GM23338 (cell line): Measurements from ENCODE around the gene KCNN3. TPM values are rescaled to one million over a fixed set of nuclear protein-coding genes. Genes with fewer than 3 reads are reported as not detected.

ENCODE experiments used
- ATAC-seq: fragments of 200-7000 bp; cut with Tn5 transposase; 3 replicates; pipeline ENCODE4 v1.9.1; 2020
- DNase-seq: peaks from one replicate; pipeline ENCODE4 v3.0.0-alpha.2; 2015; ENCODE audit warnings: low spot score
- H2AFZ ChIP-seq: fragments of 200-600 bp; sonication (generic); 2 replicates; pipeline ENCODE4 v1.8.0; 2016; ENCODE audit warnings: antibody characterized with exemption, mild to moderate bottlenecking, moderate library complexity
- H3F3A ChIP-seq: fragments of 200-600 bp; sonication (generic); replicated peaks from 2 replicates; pipeline ENCODE4 v1.8.0; 2017; ENCODE audit warnings: antibody characterized with exemption, mixed run types, low read depth
- H3K27ac ChIP-seq: fragments of 200-600 bp; sonication (generic); 2 replicates; pipeline ENCODE4 v1.6.1; 2016; ENCODE audit warnings: low read depth
- H3K27me3 ChIP-seq: fragments of 200-600 bp; sonication (generic); 2 replicates; pipeline ENCODE4 v1.8.0; 2016; ENCODE audit warnings: mild to moderate bottlenecking, mixed run types, moderate library complexity; ENCODE audit not compliant: insufficient read depth
- H3K36me3 ChIP-seq: fragments of 200-600 bp; sonication (generic); 2 replicates; pipeline ENCODE4 v1.8.0; 2016; ENCODE audit warnings: mild to moderate bottlenecking; ENCODE audit not compliant: insufficient read depth
- H3K4me1 ChIP-seq: fragments of 200-600 bp; sonication (generic); 2 replicates; pipeline ENCODE4 v1.8.0; 2016; ENCODE audit warnings: mild to moderate bottlenecking, moderate library complexity; ENCODE audit not compliant: insufficient read depth
- H3K4me2 ChIP-seq: fragments of 200-600 bp; sonication (generic); 2 replicates; pipeline ENCODE4 v1.7.1; 2017; ENCODE audit warnings: mixed run types
- H3K4me3 ChIP-seq: fragments of 200-600 bp; sonication (generic); 2 replicates; pipeline ENCODE4 v1.6.1; 2016; ENCODE audit warnings: mixed run types
- H3K79me2 ChIP-seq: fragments of 200-600 bp; sonication (generic); replicated peaks from 2 replicates; pipeline ENCODE4 v1.8.0; 2017; ENCODE audit warnings: mild to moderate bottlenecking; ENCODE audit not compliant: insufficient read depth
- H3K9me2 ChIP-seq: fragments of 200-600 bp; sonication (generic); 2 replicates; pipeline ENCODE4 v1.8.0; 2017; ENCODE audit not compliant: insufficient read depth
- H4K20me1 ChIP-seq: fragments of 200-600 bp; sonication (generic); replicated peaks from 2 replicates; pipeline ENCODE4 v1.8.0; 2017; ENCODE audit warnings: mild to moderate bottlenecking; ENCODE audit not compliant: insufficient read depth
- H3K27ac Mint-ChIP-seq: 2 replicates; pipeline ENCODE4 v1.8.0; 2020; ENCODE audit warnings: inconsistent platforms, mild to moderate bottlenecking, moderate library complexity, mixed read lengths
- H3K27me3 Mint-ChIP-seq: 3 replicates; pipeline ENCODE4 v1.8.0; 2022; ENCODE audit warnings: low read depth, mild to moderate bottlenecking, moderate library complexity, mixed read lengths, inconsistent platforms; ENCODE audit not compliant: insufficient read depth, poor library complexity
- H3K36me3 Mint-ChIP-seq: 3 replicates; pipeline ENCODE4 v1.8.0; 2021; ENCODE audit warnings: low read depth, mild to moderate bottlenecking, inconsistent platforms, moderate library complexity, mixed read lengths
- H3K4me1 Mint-ChIP-seq: 3 replicates; pipeline ENCODE4 v1.8.0; 2020; ENCODE audit warnings: mild to moderate bottlenecking, inconsistent platforms, mixed read lengths
- H3K4me3 Mint-ChIP-seq: 3 replicates; pipeline ENCODE4 v1.8.0; 2021; ENCODE audit warnings: moderate library complexity, mild to moderate bottlenecking, inconsistent platforms, mixed read lengths
- H3K9me3 Mint-ChIP-seq: 3 replicates; pipeline ENCODE4 v1.8.0; 2020; ENCODE audit warnings: moderate library complexity, mild to moderate bottlenecking, inconsistent platforms, mixed read lengths
- CREB1 ChIP-seq: fragments of 250-450 bp; sonication (Bioruptor Pico); IDR thresholded peaks from 2 replicates; pipeline ENCODE4 v1.5.0; 2020; ENCODE audit warnings: low read depth, mild to moderate bottlenecking, moderate library complexity
- EZH2phosphoT487 ChIP-seq: fragments of 200-600 bp; sonication (generic); IDR thresholded peaks from one replicate; pipeline ENCODE4 v1.8.1; 2018; ENCODE audit warnings: antibody characterized with exemption; ENCODE audit not compliant: unreplicated experiment
- JUNB ChIP-seq: IDR thresholded peaks from one replicate; pipeline ENCODE4 v1.6.1; 2016; ENCODE audit warnings: antibody characterized with exemption; ENCODE audit not compliant: unreplicated experiment
- REST ChIP-seq: IDR thresholded peaks from one replicate; pipeline ENCODE4 v1.6.1; 2018; ENCODE audit warnings: antibody characterized with exemption; ENCODE audit not compliant: unreplicated experiment
- STAT1 ChIP-seq: IDR thresholded peaks from one replicate; pipeline ENCODE4 v1.6.1; 2016; ENCODE audit warnings: antibody characterized with exemption; ENCODE audit not compliant: unreplicated experiment
- ZNF331 ChIP-seq: fragments of 250-450 bp; sonication (Bioruptor Pico); IDR thresholded peaks from 2 replicates; pipeline ENCODE4 v1.5.0; 2020; ENCODE audit warnings: low read depth, mild to moderate bottlenecking, moderate library complexity
- ZNF462 ChIP-seq: fragments of 250-450 bp; sonication (Bioruptor Pico); IDR thresholded peaks from 2 replicates; pipeline ENCODE4 v1.5.0; 2020; ENCODE audit warnings: mild to moderate bottlenecking, moderate library complexity
- polyA plus RNA-seq: library from polyadenylated mRNA; unstranded; fragments of >200 nt; fragmentation: Nextera tagmentation; extraction: Ambion mirVana; gene quantifications from 2 replicates; pipeline ENCODE4 v1.2.1, GENCODE V29; 2016
- total RNA-seq: library from RNA; depleted of rRNA; stranded (reverse); fragments of >200 nt; shearing (Covaris generic); gene quantifications from 2 replicates; pipeline ENCODE4 v1.2.3, GENCODE V29; 2014
- TF ChIP-seq, protein P1 (sequence below), 2 experiments: fragments of 200-600 bp in 1 of 2; sonication (generic) in 1 of 2; conservative IDR thresholded peaks; 2 replicates each; pipeline versions ENCODE4 v1.5.1 to v1.6.1; 2016 to 2017; ENCODE audit warnings: antibody characterized with exemption in 2 of 2, low read depth in 2 of 2, mild to moderate bottlenecking in 2 of 2, moderate library complexity in 1 of 2
- TF ChIP-seq, protein P2 (sequence below): IDR thresholded peaks from 2 replicates; pipeline ENCODE4 v1.6.1; 2016; ENCODE audit warnings: antibody characterized with exemption

The KCNN3 gene
- total and polyA plus RNA-seq, 2 experiments from 2014 or later, result 1.9 to 3.0 TPM

GRCh38 chr1:154714638-154715037, 155.4 kb downstream of the KCNN3 start (continued):
- TF ChIP-seq, protein P1, sequence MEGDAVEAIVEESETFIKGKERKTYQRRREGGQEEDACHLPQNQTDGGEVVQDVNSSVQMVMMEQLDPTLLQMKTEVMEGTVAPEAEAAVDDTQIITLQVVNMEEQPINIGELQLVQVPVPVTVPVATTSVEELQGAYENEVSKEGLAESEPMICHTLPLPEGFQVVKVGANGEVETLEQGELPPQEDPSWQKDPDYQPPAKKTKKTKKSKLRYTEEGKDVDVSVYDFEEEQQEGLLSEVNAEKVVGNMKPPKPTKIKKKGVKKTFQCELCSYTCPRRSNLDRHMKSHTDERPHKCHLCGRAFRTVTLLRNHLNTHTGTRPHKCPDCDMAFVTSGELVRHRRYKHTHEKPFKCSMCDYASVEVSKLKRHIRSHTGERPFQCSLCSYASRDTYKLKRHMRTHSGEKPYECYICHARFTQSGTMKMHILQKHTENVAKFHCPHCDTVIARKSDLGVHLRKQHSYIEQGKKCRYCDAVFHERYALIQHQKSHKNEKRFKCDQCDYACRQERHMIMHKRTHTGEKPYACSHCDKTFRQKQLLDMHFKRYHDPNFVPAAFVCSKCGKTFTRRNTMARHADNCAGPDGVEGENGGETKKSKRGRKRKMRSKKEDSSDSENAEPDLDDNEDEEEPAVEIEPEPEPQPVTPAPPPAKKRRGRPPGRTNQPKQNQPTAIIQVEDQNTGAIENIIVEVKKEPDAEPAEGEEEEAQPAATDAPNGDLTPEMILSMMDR (conservative IDR thresholded peaks at IDR 0.05; ENCODE audit: low read depth in 2 of 2), result no peak

DNA sequence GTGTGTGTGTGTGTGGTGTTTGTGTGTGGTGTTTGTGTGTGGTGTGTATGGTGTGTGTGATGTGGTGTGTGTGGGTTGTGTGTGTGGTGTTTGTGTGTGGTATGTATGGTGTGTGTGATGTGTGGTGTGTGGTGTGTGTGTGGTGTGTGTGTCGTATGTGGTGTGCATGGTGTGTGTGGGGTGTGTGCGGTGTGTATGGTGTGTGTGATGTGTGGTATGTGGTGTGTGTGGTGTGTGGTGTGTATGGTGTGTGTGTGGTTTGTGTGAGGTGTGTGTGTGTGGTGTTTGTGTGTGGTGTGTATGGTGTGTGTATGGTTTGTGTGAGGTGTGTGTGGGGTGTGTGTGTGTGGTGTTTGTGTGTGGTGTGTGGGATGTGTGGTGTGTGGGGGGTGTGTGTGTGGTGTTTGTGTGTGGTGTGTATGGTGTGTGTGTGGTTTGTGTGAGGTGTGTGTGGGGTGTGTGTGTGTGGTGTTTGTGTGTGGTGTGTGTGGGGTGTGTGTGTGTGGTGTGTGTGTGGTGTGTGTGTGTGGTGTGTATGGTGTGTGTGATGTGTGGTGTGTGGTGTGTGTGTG, 155.9 kb downstream of the KCNN3 start:
- Histone ChIP-seq H2AFZ (no peak overlapping the region), H3K4me1 (no peaks in the 10 kb centered on the region), H3K27ac (no peak overlapping the region), H4K20me1 (no peaks in the 10 kb centered on the region), H3K4me3 (no peak overlapping the region), H3K79me2 (no peaks in the 10 kb centered on the region), H3K9me2 (no peaks in the 10 kb centered on the region), H3K4me2 (no peak overlapping the region), H3K36me3 (no peaks in the 10 kb centered on the region), H3K27me3 (no peaks in the 10 kb centered on the region), H3F3A (no peaks in the 10 kb centered on the region)
- Mint-ChIP-seq H3K9me3 (no peaks in the 10 kb centered on the region), H3K4me1 (peaks cover 5% of the 10 kb centered on the region; the same call in 2 of the 3 replicates), H3K4me3 (no peak overlapping the region), H3K27me3 (no peaks in the 10 kb centered on the region), H3K27ac (no peak overlapping the region), H3K36me3 (no peaks in the 10 kb centered on the region)
- ATAC-seq, result no peak
- DNase-seq, result no peak
- no peak for TF ChIP-seq EZH2phosphoT487
- TF ChIP-seq STAT1, result no peak
- TF ChIP-seq, protein P2, sequence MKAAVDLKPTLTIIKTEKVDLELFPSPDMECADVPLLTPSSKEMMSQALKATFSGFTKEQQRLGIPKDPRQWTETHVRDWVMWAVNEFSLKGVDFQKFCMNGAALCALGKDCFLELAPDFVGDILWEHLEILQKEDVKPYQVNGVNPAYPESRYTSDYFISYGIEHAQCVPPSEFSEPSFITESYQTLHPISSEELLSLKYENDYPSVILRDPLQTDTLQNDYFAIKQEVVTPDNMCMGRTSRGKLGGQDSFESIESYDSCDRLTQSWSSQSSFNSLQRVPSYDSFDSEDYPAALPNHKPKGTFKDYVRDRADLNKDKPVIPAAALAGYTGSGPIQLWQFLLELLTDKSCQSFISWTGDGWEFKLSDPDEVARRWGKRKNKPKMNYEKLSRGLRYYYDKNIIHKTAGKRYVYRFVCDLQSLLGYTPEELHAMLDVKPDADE, result no peak
- TF ChIP-seq, protein P1 (conservative IDR thresholded peaks at IDR 0.05; ENCODE audit: low read depth in 2 of 2), result no peak
- TF ChIP-seq CREB1 (CRISPR knock-in tag), result no peak
- no peak for TF ChIP-seq ZNF331 (CRISPR knock-in tag)
- TF ChIP-seq REST, result no peak
- no peak for TF ChIP-seq JUNB
- TF ChIP-seq ZNF462 (CRISPR knock-in tag), result no peak
